Embryonic facial prominence (tissue), 1 donor: ENCODE results near the gene NHERF2.
A peak's percentile ranks its signal among the peaks of the same experiment; 100 is the strongest.
"Not testable (repeated sequence)": the region's sequence is repeated elsewhere in the genome, so short reads cannot be mapped to it uniquely, and the experiment has no call there.

Experiments used
- DNase-seq: peaks from one replicate; pipeline ENCODE4 v3.0.0-alpha.2; 2016; ENCODE audit errors: extremely low spot score

The NHERF2 gene

DNA sequence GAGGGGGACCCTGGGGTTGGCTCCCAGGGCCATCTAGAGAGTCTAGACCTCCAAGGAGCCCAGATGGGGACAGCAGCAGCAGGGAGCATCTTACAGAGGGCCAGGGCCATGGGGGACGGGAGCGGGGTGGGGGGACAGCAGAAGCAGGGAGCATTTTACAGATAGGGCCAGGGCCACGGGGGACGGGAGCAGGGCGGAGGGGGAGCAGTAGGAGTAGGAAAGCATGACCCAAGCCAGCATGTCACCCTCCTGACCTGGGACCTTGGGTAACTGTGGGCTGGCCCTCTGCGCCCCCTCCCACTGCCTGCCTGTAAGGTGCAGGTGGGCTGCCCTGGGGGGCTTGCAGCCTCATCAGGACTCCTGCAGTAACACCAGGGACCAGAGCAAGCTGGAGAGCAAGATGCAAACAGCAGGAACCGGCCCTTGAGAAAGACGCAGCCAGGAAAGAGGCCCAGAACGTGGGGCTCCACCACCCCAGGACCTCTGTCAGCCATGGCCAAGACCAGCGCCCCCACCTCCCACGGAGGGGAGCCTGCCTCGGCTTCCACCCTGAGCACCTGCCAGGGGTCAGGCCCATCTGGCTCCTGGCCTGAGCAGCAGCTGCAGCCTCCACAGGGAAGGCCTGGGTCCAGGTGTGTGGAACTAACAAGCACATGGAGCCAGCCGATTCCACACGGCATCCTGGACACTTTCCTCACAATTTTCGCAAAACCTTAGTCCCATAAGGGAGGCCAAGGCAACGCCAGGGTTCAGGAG lies 19.4 kb upstream of the NHERF2 start:
- no peak for DNase-seq

GRCh38 chr16:2008009-2008526 lies 18.6 kb upstream of the NHERF2 start:
- no peak for DNase-seq

DNA sequence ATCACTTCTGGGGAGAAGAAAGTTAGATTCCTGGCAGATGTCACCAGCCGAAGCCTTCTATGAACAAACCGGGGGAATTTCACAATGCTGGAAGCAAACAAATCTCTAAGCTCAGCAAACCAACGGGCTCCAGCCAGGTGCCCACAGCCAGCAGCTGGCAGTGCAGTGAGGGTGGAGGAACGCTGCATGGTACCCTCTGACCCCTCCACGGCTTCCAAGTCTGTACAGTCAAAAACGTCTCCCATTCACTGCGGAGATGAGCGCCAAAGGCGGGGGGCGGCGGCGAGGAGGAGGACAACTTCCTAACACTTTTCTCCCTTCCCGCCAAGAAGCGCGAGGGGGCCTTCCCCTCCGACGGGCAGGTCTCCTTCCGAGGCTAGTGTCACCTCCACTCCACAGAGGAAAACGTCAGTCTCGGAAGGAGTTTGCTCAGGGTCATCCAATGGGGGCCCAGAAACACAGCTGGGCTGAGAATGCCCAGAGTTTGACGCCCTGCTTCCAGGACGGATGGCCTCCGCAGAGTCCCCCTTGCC lies 18.0 kb upstream of the NHERF2 start:
- DNase-seq, result no peak

DNA sequence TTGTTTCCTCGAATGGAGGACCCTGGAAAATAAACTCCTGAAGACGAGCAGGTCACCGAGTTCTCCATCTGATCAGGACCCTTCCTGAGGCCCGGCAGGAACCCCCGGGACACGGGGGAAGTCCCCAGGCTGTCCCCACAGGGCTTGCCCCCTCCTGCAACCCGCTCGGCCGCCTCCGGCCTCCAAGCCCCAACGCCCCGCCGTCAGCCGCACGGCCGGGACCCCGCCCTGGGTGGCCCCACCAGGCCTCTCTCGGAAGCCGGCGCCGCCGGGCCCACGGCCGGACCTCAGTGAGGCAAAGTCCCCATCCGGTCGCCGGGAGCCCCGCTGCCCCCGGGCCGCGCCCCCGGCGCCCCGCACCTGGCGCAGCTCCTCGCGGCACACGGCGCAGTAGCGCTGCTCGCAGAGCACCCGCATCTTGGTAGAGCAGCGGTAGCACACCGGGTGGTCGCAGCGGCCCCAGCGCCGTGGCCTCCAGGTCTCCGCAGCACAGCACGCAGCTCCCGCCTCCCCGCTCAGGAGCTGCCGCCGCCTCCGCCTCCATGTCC lies 17.5 kb upstream of the NHERF2 start:
- DNase-seq, result no peak

- DNase-seq, result peak; percentile 80
Observed at GRCh38 chr16:2009791-2010510, 16.8 kb upstream of the NHERF2 start, which contains the start of gene ZNF598. TSS of gene ZNF598 (minus strand) at chr16:2009821.

DNA sequence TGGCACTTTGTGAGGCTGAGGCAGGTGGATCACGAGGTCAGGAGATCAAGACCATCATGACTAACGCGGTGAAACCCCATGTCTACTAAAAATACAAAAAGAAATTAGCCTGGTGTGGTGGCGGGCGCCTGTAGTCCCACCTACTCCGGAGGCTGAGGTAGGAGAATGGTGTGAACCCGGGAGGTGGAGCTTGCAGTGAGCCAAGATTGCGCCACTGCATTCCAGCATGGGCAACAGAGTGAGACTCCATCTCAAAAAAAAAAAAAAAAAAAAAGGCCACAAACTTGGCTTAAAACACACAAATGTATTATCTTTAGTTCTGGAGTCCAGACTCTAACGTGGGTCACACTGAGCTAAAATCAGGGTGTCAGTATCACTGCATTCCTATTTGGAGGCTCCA lies 15.0 kb upstream of the NHERF2 start:
- not testable (repeated sequence) for DNase-seq

GRCh38 chr16:2013527-2013926 lies 13.2 kb upstream of the NHERF2 start:
- DNase-seq, result no peak

- no peak for DNase-seq
Observed at GRCh38 chr16:2015117-2015946, 11.4 kb upstream of the NHERF2 start.

- no peak for DNase-seq
Observed at GRCh38 chr16:2015947-2016208, 10.8 kb upstream of the NHERF2 start.

DNA sequence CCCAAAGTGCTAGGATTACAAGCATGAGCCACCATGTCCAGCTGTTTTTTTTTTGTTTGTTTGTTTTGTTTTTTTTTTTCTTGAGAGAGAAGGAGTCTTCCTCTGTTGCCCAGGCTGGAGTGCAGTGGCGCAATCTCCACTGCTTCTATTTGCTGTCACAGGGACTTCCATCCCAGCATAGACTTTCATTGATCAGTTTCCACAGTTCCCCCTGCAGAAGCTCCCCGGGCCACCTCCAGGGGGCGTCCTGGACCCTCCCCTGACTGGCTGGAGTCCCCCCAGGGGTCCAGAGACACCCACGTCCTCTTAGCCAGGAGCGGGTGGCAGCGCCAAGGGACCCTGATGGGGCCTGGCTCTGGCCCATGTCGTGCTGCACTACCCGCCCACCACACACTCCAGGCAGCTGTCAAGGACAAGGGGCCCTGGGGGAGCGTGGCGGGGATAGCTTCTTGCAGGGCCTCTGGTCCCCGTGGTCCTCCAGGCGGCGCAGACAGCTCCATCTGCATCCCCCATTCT lies 10.2 kb upstream of the NHERF2 start:
- no peak for DNase-seq

GRCh38 chr16:2019518-2019920 lies 7.2 kb upstream of the NHERF2 start, which contains the start of gene NPW:
TSS of gene NPW (plus strand) at chr16:2019785.
- DNase-seq, result no peak

- DNase-seq, result no peak
Observed at GRCh38 chr16:2019921-2020831, 6.5 kb upstream of the NHERF2 start.

GRCh38 chr16:2022723-2023091 lies 4.0 kb upstream of the NHERF2 start:
- no peak for DNase-seq

DNA sequence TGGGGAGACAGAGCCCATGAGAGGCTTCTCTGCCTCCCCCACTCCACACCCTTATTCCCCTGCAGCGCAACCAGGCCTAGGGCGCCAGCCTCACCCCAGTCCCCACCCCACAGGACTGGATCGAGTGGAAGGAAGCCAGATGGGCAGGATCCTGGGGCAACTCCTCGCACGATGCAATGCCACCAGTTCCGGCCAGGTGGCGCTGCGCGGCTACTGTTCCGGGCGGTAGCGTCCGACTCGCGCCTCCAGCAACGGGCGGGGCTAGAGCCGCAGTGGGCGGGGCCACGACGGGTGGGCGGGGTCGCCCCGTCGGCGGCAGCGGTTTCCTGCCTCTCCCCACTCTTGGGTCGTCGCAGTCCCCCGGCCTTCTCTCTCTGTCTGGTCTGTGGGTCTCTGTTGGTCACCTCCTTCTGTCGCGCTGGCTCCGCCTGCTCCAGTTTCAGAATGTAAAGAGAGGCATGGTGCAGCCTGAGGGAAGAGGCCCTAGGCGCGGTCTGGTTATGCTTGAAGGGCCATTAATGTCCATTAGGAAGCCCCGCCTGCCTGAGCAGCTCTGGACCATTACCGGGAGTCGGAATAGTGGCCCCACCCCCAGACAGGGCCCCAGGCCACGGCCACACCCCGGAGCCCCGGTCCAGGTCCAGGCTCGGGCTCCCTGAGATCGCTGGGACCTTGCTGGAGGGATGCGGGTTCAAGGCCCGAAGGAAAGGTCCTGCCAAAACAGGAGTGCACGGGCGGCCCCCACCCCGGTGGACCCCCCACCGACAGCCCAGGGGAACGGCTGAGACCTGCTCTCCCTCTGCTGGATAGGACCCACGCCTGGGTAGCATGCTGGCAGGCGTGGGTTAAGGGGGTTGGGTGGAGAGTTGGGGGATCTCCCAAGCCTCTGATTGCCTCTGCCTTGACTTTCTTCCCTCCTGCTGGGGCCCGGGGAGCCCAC lies 3.3 kb upstream of the NHERF2 start:
- no peak for DNase-seq

GRCh38 chr16:2024032-2024420 lies 2.7 kb upstream of the NHERF2 start:
- no peak for DNase-seq

DNA sequence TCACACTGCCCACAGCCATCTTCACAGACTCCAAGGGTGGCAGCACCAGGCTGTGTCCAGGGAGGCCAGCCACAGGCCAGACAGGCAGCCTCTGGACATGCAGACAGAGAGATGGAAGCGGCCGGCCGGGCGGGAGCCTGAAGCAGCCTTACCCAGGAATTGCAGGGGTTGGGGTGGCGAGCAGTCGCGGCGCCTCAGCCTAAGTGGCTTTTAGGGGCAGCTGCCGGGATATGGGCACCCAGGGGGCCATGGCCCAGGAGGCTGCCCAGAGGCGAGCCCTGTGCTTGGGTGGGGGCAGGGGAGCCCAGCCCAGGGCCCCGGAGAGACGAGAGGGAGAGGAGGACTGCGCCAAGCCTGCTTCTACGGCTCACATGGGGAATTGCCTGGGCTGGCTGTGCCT lies 1.5 kb upstream of the NHERF2 start:
- DNase-seq, result no peak

DNA sequence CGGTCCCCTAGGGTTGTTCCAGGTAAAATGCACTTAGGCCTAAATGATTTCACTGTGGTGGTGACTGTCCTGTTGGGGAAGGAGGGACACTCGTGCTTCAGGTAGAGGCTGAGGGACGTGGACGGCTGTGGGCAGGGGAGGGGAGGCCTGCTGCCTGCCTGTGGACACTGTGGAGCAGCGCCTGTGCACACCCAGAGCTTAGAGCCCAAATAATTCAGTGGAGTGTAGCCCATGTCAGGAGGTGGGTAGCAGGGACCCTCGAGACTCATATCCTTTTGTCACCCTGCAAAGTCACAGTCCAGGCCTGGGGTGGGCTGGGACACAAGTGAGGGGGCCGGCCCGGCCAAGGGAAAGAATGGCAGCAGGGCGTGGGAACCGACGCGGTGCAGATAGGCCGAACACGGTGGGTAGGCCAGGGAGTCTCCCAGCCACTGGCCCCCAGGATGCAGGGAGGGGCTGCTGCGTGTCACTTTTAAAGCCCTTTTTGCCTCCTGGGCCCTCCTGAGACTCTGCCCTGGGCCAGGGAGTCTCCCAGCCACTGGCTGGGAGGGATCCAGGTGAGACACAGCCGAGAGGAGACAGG lies 733 bp upstream of the NHERF2 start:
- DNase-seq, result no peak

DNA sequence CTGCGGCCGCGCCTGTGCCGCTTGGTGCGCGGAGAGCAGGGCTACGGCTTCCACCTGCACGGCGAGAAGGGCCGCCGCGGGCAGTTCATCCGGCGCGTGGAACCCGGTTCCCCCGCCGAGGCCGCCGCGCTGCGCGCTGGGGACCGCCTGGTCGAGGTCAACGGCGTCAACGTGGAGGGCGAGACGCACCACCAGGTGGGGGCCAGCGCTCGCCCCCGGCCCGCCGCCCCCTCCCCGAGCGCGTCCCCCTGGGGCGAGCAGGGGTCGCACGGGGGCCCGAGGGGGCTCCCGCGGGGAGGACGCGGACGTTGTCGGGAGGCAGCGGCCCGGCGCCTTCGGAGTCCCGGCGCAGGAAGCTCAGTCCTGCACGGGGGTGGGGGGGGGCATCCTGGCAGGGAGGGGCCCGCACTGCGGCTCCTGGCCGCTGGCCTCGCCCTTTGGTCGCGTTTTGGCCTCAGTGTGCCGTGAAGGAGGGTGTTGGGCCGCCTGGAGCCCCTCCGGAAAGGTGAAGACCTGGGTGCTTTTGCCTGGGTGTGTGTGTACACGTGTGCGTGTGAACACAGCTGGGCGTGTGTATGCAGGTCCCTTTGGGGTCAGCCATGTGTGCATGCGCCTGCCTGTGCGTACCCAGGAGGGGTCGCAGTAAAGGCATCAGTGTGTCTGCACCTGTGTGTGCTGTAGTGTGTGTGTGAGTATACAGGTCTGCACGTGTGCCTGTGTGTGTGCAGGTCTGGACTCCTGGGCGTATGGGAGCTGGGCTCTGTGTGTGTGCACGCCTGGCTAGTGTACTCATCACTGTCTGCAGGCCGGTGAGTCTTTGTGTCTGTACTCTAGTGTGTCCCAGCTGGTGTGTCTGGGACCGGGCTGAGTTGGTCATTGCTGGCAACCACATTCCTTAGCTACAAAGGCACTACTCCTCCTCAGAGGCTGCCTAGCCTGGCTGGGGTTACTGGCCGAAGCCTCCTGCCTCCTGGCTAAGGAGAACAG lies 615 bp downstream of the NHERF2 start:
- DNase-seq, result no peak
